Measurements from ENCODE around the gene PPP1R12B. TPM values are rescaled to one million over a fixed set of nuclear protein-coding genes. Genes with fewer than 3 reads are reported as not detected.

PPP1R12B gene
- total and polyA plus RNA-seq, 4 donors = 4.0 to 31.6 (median 9.7) TPM

GRCh38 chr1:202433155-202434043, 84.9 kb downstream of the PPP1R12B start:
- Histone ChIP-seq H3K9me3 (ENCODE audit: control insufficient read depth in 4 of 4, low read length in 3 of 4) (no peaks in the 10 kb centered on the region), H3K4me1 (ENCODE audit: control insufficient read depth in 4 of 4, insufficient read depth in 4 of 4, low read length in 3 of 4) (peaks cover 2 to 15% (median 5%) of the 10 kb centered on the region in 4 donors), H3K27ac (ENCODE audit: low read depth in 1 of 2, low read length in 2 of 2) (no peak overlapping the region), H3K27me3 (ENCODE audit: control insufficient read depth in 4 of 4, insufficient read depth in 4 of 4, low read length in 3 of 4) (no peaks in the 10 kb centered on the region), H3K9ac (ENCODE audit: low read depth in 1 of 2, low read length in 2 of 2) (no peak overlapping the region), H3K4me3 (ENCODE audit: low read depth in 1 of 3, low read length in 3 of 3) (no peak overlapping the region), H3K36me3 (ENCODE audit: control insufficient read depth in 4 of 4, insufficient read depth in 3 of 4, low read depth in 1 of 4, low read length in 3 of 4) (peaks cover 3 to 18% (median 5%) of the 10 kb centered on the region in 4 donors)
- WGBS = 67% methylated on average over 3 of the region's 3 CpGs
- TF ChIP-seq FOXA2 (IDR thresholded peaks at IDR 0.05) (no peak), GABPA (IDR thresholded peaks at IDR 0.05 in 1 of 2, conservative IDR thresholded peaks at IDR 0.05 in 1 of 2) (no peak), SP1 (IDR thresholded peaks at IDR 0.05) (no peak), MAX (IDR thresholded peaks at IDR 0.05) (no peak), NR2F2 (IDR thresholded peaks at IDR 0.05) (no peak), TAF1 (conservative IDR thresholded peaks at IDR 0.05) (no peak), RXRA (IDR thresholded peaks at IDR 0.05) (peak in 1 of 2 donors; percentile 42), RAD21 (IDR thresholded peaks at IDR 0.05) (no peak), HNF4A (conservative IDR thresholded peaks at IDR 0.05) (peak in 1 of 2 donors; percentile 78), YY1 (IDR thresholded peaks at IDR 0.05) (no peak), CTCF (IDR thresholded peaks at IDR 0.05; ENCODE audit: low read depth, low read length, missing input control) (no peak)
- no peak for DNase-seq (ENCODE audit: low spot score)

GRCh38 chr1:202434059-202434458, 85.6 kb downstream of the PPP1R12B start:
- Histone ChIP-seq H3K36me3 (ENCODE audit: control insufficient read depth in 4 of 4, insufficient read depth in 3 of 4, low read depth in 1 of 4, low read length in 3 of 4) (peaks cover 7 to 21% (median 10%) of the 10 kb centered on the region in 4 donors), H3K27ac (ENCODE audit: low read depth in 1 of 2, low read length in 2 of 2) (no peak overlapping the region), H3K4me1 (ENCODE audit: control insufficient read depth in 4 of 4, insufficient read depth in 4 of 4, low read length in 3 of 4) (peaks cover 2 to 15% (median 5%) of the 10 kb centered on the region in 4 donors), H3K9ac (ENCODE audit: low read depth in 1 of 2, low read length in 2 of 2) (no peak overlapping the region), H3K9me3 (ENCODE audit: control insufficient read depth in 4 of 4, low read length in 3 of 4) (no peaks in the 10 kb centered on the region), H3K27me3 (ENCODE audit: control insufficient read depth in 4 of 4, insufficient read depth in 4 of 4, low read length in 3 of 4) (no peaks in the 10 kb centered on the region), H3K4me3 (ENCODE audit: low read depth in 1 of 3, low read length in 3 of 3) (no peak overlapping the region)
- TF ChIP-seq FOXA1 (IDR thresholded peaks at IDR 0.05) (no peak), HNF4G (IDR thresholded peaks at IDR 0.05) (peak; percentile 23), SP1 (IDR thresholded peaks at IDR 0.05) (peak; percentile 19), CTCF (IDR thresholded peaks at IDR 0.05; ENCODE audit: low read depth, low read length, missing input control) (no peak), HNF4A (conservative IDR thresholded peaks at IDR 0.05) (peak; percentile 55 to 72)
- DNase-seq (ENCODE audit: low spot score) = no peak

Data from liver (tissue), 9 donors.